Colonic mucosa (tissue), 4 donors: Measurements from ENCODE around the gene UBE2U. TPM values are rescaled to one million over a fixed set of nuclear protein-coding genes. Genes with fewer than 3 reads are reported as not detected.
"Not testable (repeated sequence)": the region's sequence is repeated elsewhere in the genome, so short reads cannot be mapped to it uniquely, and the experiment has no call there.

Experiments used
- DNase-seq: peaks from one replicate; pipeline ENCODE4 v3.0.0-alpha.2; 2020
- H3K27ac ChIP-seq: fragments of 200-600 bp; one replicate; pipeline ENCODE4 v1.8.0; 2021
- H3K27me3 ChIP-seq: fragments of 200-600 bp; one replicate; pipeline ENCODE4 v1.8.0; 2021
- H3K36me3 ChIP-seq: fragments of 200-600 bp; one replicate; pipeline ENCODE4 v1.8.0; 2021
- H3K4me1 ChIP-seq: fragments of 200-600 bp; one replicate; pipeline ENCODE4 v1.8.0; 2021; ENCODE audit warnings: mild to moderate bottlenecking
- H3K4me3 ChIP-seq: fragments of 200-600 bp; one replicate; pipeline ENCODE4 v1.8.0; 2021
- H3K9ac ChIP-seq, 2 donors: one replicate each; pipeline ENCODE4 v1.7.0; 2013; ENCODE audit warnings: control low read depth in 2 of 2, low read depth in 2 of 2, low read length in 2 of 2
- H3K9me3 ChIP-seq: fragments of 200-600 bp; one replicate; pipeline ENCODE4 v1.8.0; 2021
- CTCF ChIP-seq: fragments of 200-600 bp; IDR thresholded peaks from one replicate; pipeline ENCODE4 v1.8.0; 2022; ENCODE audit warnings: antibody characterized with exemption, mild to moderate bottlenecking
- intact Hi-C: fragments of 100-400 bp; cut with DNase I; formaldehyde crosslinking; loops from one replicate; pipeline ENCODE4 v1.14.1; 2022
- total RNA-seq, 2 donors: library from RNA; stranded (reverse); fragmentation: NEBNext Ultra II Directional in 1 of 2; extraction: Animal tissue kit (Norgen Biotek cat#: 25700) in 1 of 2; gene quantifications; one replicate each; pipeline ENCODE4 v1.2.1, GENCODE V29; 2021
- donor health status: healthy.
- donor health status: DM: no; HTN: no; CAD: no.
- donor health status: DM: no; HTN: no; CAD: no.

The UBE2U gene
- total RNA-seq, 2 donors from 2014 or later = not detected

GRCh38 chr1:64246294-64246917 is 43.0 kb downstream of the UBE2U start:
- H3K36me3 ChIP-seq = no peaks in the 10 kb centered on the region
- H3K27ac ChIP-seq = no peak overlapping the region
- peak; percentile 80 for TF ChIP-seq CTCF
- H3K4me1 ChIP-seq = no peaks in the 10 kb centered on the region
- no peak for DNase-seq
- H3K9ac ChIP-seq = no peak overlapping the region
- H3K9me3 ChIP-seq = no peaks in the 10 kb centered on the region
- H3K27me3 ChIP-seq = no peaks in the 10 kb centered on the region
- H3K4me3 ChIP-seq = no peak overlapping the region
- intact Hi-C loops = loop anchor here (2.0 to 10.0 kb wide), 4 partner anchors 112 to 672 kb away; no protein-coding TSS in a partner anchor

DNA sequence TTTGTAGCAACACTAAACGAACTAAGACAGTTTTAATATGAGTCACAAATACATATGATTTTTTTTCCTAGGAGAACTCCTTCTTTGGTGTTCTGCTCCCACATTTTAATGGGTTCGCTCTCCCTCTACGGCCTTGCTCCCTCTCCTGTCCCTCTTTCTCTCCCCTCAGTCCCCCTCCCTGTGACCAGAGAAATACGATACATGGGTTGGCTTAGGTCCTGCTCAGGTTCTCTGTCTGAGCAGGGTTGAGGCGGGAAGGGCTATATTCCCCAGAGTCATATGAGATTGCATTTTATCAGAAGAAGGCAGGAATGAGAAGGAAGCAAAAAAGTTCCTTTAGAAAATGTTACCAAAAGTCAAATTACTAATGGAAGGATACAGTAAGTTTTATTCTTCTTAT is 44.6 kb downstream of the UBE2U start:
- Histone ChIP-seq H3K4me3 (no peak overlapping the region), H3K4me1 (no peaks in the 10 kb centered on the region), H3K9me3 (no peaks in the 10 kb centered on the region), H3K27me3 (no peaks in the 10 kb centered on the region), H3K27ac (no peak overlapping the region), H3K9ac (no peak overlapping the region), H3K36me3 (no peaks in the 10 kb centered on the region)
- no peak for DNase-seq
- intact Hi-C loops = loop anchor here (5.0 to 10.0 kb wide), 3 partner anchors 113 to 673 kb away; no protein-coding TSS in a partner anchor
- no peak for TF ChIP-seq CTCF

- intact Hi-C loops, H3K4me3 ChIP-seq, H3K27me3 ChIP-seq, DNase-seq, H3K27ac ChIP-seq, H3K9ac ChIP-seq, H3K4me1 ChIP-seq, H3K9me3 ChIP-seq, H3K36me3 ChIP-seq: not testable (repeated sequence)
These were observed 47.0 kb downstream of the UBE2U start for GRCh38 chr1:64250472-64250871.

GRCh38 chr1:64251971-64252370 is 48.5 kb downstream of the UBE2U start:
- intact Hi-C loops = no loop called here
- Histone ChIP-seq H3K4me3 (no peak overlapping the region), H3K27me3 (no peaks in the 10 kb centered on the region), H3K36me3 (no peaks in the 10 kb centered on the region), H3K4me1 (no peaks in the 10 kb centered on the region), H3K27ac (no peak overlapping the region), H3K9me3 (no peaks in the 10 kb centered on the region), H3K9ac (no peak overlapping the region)
- DNase-seq = no peak
- no peak for TF ChIP-seq CTCF

GRCh38 chr1:64257233-64257632 is 53.8 kb downstream of the UBE2U start:
- H3K9ac ChIP-seq, H3K27ac ChIP-seq, H3K9me3 ChIP-seq, DNase-seq, intact Hi-C loops, H3K4me3 ChIP-seq, H3K27me3 ChIP-seq, H3K36me3 ChIP-seq, H3K4me1 ChIP-seq: not testable (repeated sequence)

GRCh38 chr1:64258444-64258843 is 55.0 kb downstream of the UBE2U start:
- H3K9ac ChIP-seq, H3K4me3 ChIP-seq, H3K9me3 ChIP-seq, intact Hi-C loops, H3K27ac ChIP-seq, H3K4me1 ChIP-seq, H3K27me3 ChIP-seq, DNase-seq, H3K36me3 ChIP-seq: not testable (repeated sequence)

- H3K9ac ChIP-seq = no peak overlapping the region
- no peak for DNase-seq
- TF ChIP-seq CTCF = no peak
- intact Hi-C loops = no loop called here
- H3K9me3 ChIP-seq = no peaks in the 10 kb centered on the region
- no peaks in the 10 kb centered on the region for H3K27me3 ChIP-seq
- H3K4me1 ChIP-seq = no peaks in the 10 kb centered on the region
- no peak overlapping the region for H3K4me3 ChIP-seq
- H3K36me3 ChIP-seq = no peaks in the 10 kb centered on the region
- H3K27ac ChIP-seq = no peak overlapping the region
These were observed 59.9 kb downstream of the UBE2U start for GRCh38 chr1:64263335-64263734.
